GM19351 (cell line): ENCODE measurements around the gene IL9R.
"Not testable (repeated sequence)": the region's sequence is repeated elsewhere in the genome, so short reads cannot be mapped to it uniquely, and the experiment has no call there.

Source experiments
- ATAC-seq: cut with Tn5 transposase; IDR thresholded peaks from one replicate; pipeline ENCODE4 v1.9.1; 2021; ENCODE audit warnings: mild to moderate bottlenecking, moderate library complexity; ENCODE audit not compliant: unreplicated experiment

IL9R gene

GRCh38 chrX:155995321-155995875 is 2.1 kb upstream of the IL9R start:
- ATAC-seq = no peak

GRCh38 chrX:155998116-155998515 is 620 bp downstream of the IL9R start:
- no peak for ATAC-seq

- no peak for ATAC-seq
Observed at GRCh38 chrX:155998761-155999510, 1.4 kb downstream of the IL9R start.

GRCh38 chrX:155999751-156000150 is 2.3 kb downstream of the IL9R start:
- ATAC-seq = not testable (repeated sequence)

- ATAC-seq = no peak
Observed at GRCh38 chrX:156000361-156000926, 2.9 kb downstream of the IL9R start.

- ATAC-seq = no peak
Observed at GRCh38 chrX:156001001-156001666, 3.6 kb downstream of the IL9R start.

GRCh38 chrX:156001667-156002021 is 4.1 kb downstream of the IL9R start:
- no peak for ATAC-seq

GRCh38 chrX:156002507-156002906 is 5.0 kb downstream of the IL9R start:
- ATAC-seq = no peak

GRCh38 chrX:156003486-156004185 is 6.1 kb downstream of the IL9R start:
- no peak for ATAC-seq

GRCh38 chrX:156004256-156004655 is 6.8 kb downstream of the IL9R start:
- no peak for ATAC-seq

- ATAC-seq = no peak
Observed at GRCh38 chrX:156004740-156005139, 7.2 kb downstream of the IL9R start.

- no peak for ATAC-seq
Observed at GRCh38 chrX:156005144-156005543, 7.6 kb downstream of the IL9R start.

- not testable (repeated sequence) for ATAC-seq
Observed at GRCh38 chrX:156006468-156006867, 9.0 kb downstream of the IL9R start.

GRCh38 chrX:156008379-156008778 is 10.9 kb downstream of the IL9R start:
- ATAC-seq = not testable (repeated sequence)

GRCh38 chrX:156008915-156009314 is 11.4 kb downstream of the IL9R start:
- no peak for ATAC-seq

GRCh38 chrX:156009691-156010090 is 12.2 kb downstream of the IL9R start:
- not testable (repeated sequence) for ATAC-seq

- peak; percentile 73 for ATAC-seq
Observed at GRCh38 chrX:156013286-156013953, 15.9 kb downstream of the IL9R start.

- ATAC-seq = not testable (repeated sequence)
Observed at GRCh38 chrX:156019846-156020245, 22.4 kb downstream of the IL9R start.

- not testable (repeated sequence) for ATAC-seq
Observed at GRCh38 chrX:156023002-156023401, 25.5 kb downstream of the IL9R start.

GRCh38 chrX:156024949-156025492 is 27.5 kb downstream of the IL9R start:
- not testable (repeated sequence) for ATAC-seq
